Heart right ventricle (tissue), 16 donors: Measurements from ENCODE around the gene TNIP1. TPM values are rescaled to one million over a fixed set of nuclear protein-coding genes. Genes with fewer than 3 reads are reported as not detected.

Experiments used
- ATAC-seq, 8 donors: fragments of 200-7000 bp; cut with Tn5 transposase; one replicate each; pipeline ENCODE4 v1.9.1; 2020; ENCODE audit warnings: mild to moderate bottlenecking in 8 of 8, moderate library complexity in 8 of 8, moderate number of reproducible peaks in 1 of 8
- DNase-seq, 2 donors: peaks; one replicate each; pipeline ENCODE4 v3.0.0-alpha.2; 2020
- H3K27ac ChIP-seq, 10 donors: fragments of 200-600 bp; sonication (generic) in 2 of 10; one replicate each; pipeline versions ENCODE4 v1.5.0 to v1.8.0; 2020 to 2022; ENCODE audit warnings: mild to moderate bottlenecking in 3 of 10
- H3K27me3 ChIP-seq, 7 donors: fragments of 200-600 bp; one replicate each; pipeline ENCODE4 v1.8.0; 2021 to 2022; ENCODE audit warnings: mild to moderate bottlenecking in 2 of 7
- H3K36me3 ChIP-seq, 9 donors: fragments of 200-600 bp; sonication (generic) in 1 of 9; one replicate each; pipeline versions ENCODE4 v1.5.0 to v1.8.0; 2020 to 2022; ENCODE audit warnings: mild to moderate bottlenecking in 2 of 9
- H3K4me1 ChIP-seq, 9 donors: fragments of 200-600 bp; sonication (generic) in 1 of 9; one replicate each; pipeline versions ENCODE4 v1.5.0 to v1.8.0; 2020 to 2022; ENCODE audit warnings: mild to moderate bottlenecking in 4 of 9
- H3K4me3 ChIP-seq, 10 donors: fragments of 200-600 bp; sonication (generic) in 2 of 10; one replicate each; pipeline versions ENCODE4 v1.5.0 to v1.8.0; 2020 to 2022; ENCODE audit warnings: mild to moderate bottlenecking in 7 of 10, moderate library complexity in 2 of 10
- H3K9me3 ChIP-seq, 11 donors: fragments of 200-600 bp in 10 of 11; sonication (generic) in 2 of 11; one replicate each; pipeline versions ENCODE4 v1.5.0 to v1.8.0; 2013 to 2022; ENCODE audit warnings: mild to moderate bottlenecking in 2 of 11, control low read depth in 1 of 11, moderate library complexity in 1 of 11
- WGBS, 2 donors: extraction: QIAGEN DNeasy Blood & Tissue Kit; methylation state at CpG; one replicate each; pipeline ENCODE4 v1.1.7; 2013; ENCODE audit warnings: inconsistent platforms in 1 of 2; 5-methylcytosine and 5-hydroxymethylcytosine counted together
- intact Hi-C, 10 donors: fragments of 100-400 bp; cut with DNase I; formaldehyde crosslinking; loops; one replicate each; pipeline versions ENCODE4 v1.11.1 to v1.14.2; 2022
- polyA plus RNA-seq, 2 donors: library from polyadenylated mRNA; stranded (reverse); fragments of 200-250 nt; gene quantifications; one replicate each; pipeline ENCODE4 v1.2.3, GENCODE V29; 2013
- total RNA-seq, 10 donors: library from RNA; stranded (reverse); fragmentation: NEBNext Ultra II Directional in 3 of 10; extraction: Animal tissue kit (Norgen Biotek cat#: 25700) in 3 of 10; gene quantifications; one replicate each; pipeline versions ENCODE4 v1.2.1 to v1.2.4, GENCODE V29; 2021 to 2023
- TF ChIP-seq, protein P1 (sequence below), 9 donors: fragments of 200-600 bp; sonication (generic) in 2 of 9; IDR thresholded peaks; one replicate each; pipeline versions ENCODE4 v1.5.0 to v1.8.0; 2021 to 2022; ENCODE audit warnings: antibody characterized with exemption in 9 of 9, mild to moderate bottlenecking in 5 of 9, moderate library complexity in 1 of 9
- donor health status: Arrhythmogenic right ventricular cardiomyopathy.
- donor health status: ischemic (EF 13 %, LVEDD 7.1; RV severe dilation, severe dysfunction).
- donor health status: healthy with polysubstance abuse.
- donor health status: DM: no; HTN: yes; CAD: no.
- donor health status: DM: no; HTN: no; CAD: no.
- donor health status: ischemic (EF 25% LVEDD 6.9; RV normal size, moderate dysfunction).
- donor health status: ischemic (EF 25% LVEDD 5.7; RV mildly dilated, moderate dysfunction).
- donor health status: healthy.
- donor health status: DM: yes; HTN: yes; CAD: no.
- donor health status: Ischemic cardiomyopathy.
- donor health status: ischemic (EF 35%, LVEDD 5.7; RV mildly dilated, moderate dysfunction).
- donor health status: nonischemic (EF 11% LVEDD 7.7; RV severe dilation, severe dysfunction).
- donor health status: DM: yes; HTN: yes; CAD: no.
- donor health status: PGD.
- donor health status: ischemic (EF 29% LVEDD 5.4; RV normal size, mild dysfunction).
- donor health status: nonischemic (EF 23%, LVEDD 6.1; RV moderate dilation, normal function).

TNIP1 gene
- total and polyA plus RNA-seq, 12 donors, result 63.8 to 130 (median 124) TPM

DNA sequence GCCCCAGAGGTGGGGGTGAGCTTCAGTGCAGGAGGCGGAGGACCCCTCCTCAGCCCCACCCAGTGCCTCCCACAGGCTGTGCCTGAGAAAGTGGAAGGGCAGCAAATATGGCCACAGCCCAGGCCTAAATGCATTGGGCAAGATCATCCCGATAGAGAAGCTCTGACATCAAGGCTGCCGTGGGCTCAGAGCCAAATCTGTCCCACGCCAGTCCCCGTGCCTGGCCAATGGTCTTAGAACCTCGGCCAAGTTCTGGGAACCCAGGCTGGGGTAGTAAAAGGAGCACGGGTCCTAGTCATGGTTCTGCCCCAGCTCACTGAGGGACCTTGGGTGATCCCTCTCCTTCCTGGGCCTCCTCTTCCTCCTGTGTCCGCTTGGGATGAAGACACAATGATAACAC lies 27.7 kb upstream of the TNIP1 start:
- TF ChIP-seq, protein P1, sequence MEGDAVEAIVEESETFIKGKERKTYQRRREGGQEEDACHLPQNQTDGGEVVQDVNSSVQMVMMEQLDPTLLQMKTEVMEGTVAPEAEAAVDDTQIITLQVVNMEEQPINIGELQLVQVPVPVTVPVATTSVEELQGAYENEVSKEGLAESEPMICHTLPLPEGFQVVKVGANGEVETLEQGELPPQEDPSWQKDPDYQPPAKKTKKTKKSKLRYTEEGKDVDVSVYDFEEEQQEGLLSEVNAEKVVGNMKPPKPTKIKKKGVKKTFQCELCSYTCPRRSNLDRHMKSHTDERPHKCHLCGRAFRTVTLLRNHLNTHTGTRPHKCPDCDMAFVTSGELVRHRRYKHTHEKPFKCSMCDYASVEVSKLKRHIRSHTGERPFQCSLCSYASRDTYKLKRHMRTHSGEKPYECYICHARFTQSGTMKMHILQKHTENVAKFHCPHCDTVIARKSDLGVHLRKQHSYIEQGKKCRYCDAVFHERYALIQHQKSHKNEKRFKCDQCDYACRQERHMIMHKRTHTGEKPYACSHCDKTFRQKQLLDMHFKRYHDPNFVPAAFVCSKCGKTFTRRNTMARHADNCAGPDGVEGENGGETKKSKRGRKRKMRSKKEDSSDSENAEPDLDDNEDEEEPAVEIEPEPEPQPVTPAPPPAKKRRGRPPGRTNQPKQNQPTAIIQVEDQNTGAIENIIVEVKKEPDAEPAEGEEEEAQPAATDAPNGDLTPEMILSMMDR (IDR thresholded peaks at IDR 0.05), result no peak
- DNase-seq (no peak), ATAC-seq (peak in 7 of 8 donors; percentile 3 to 46 (median 34))
- no peaks in the 10 kb centered on the region for H3K27me3 ChIP-seq
- H3K4me1 ChIP-seq, result peaks cover 9 to 58% (median 33%) of the 10 kb centered on the region in 9 donors
- H3K9me3 ChIP-seq, result no peaks in the 10 kb centered on the region
- 43 to 46% methylated on average over 8 of the region's 8 CpGs for whole genome bisulfite sequencing, 2 donors
- peaks cover 0 to 100% (median 29%) of the 10 kb centered on the region in 9 donors for H3K36me3 ChIP-seq
- intact Hi-C loops, result loop anchor here in 1 of 10 donors (5.0 kb wide), 1 partner anchor 46 kb away; no protein-coding TSS in a partner anchor
- no peak overlapping the region for H3K4me3 ChIP-seq
- H3K27ac ChIP-seq, result peak overlapping the region; percentile 61 to 85 (median 74)

DNA sequence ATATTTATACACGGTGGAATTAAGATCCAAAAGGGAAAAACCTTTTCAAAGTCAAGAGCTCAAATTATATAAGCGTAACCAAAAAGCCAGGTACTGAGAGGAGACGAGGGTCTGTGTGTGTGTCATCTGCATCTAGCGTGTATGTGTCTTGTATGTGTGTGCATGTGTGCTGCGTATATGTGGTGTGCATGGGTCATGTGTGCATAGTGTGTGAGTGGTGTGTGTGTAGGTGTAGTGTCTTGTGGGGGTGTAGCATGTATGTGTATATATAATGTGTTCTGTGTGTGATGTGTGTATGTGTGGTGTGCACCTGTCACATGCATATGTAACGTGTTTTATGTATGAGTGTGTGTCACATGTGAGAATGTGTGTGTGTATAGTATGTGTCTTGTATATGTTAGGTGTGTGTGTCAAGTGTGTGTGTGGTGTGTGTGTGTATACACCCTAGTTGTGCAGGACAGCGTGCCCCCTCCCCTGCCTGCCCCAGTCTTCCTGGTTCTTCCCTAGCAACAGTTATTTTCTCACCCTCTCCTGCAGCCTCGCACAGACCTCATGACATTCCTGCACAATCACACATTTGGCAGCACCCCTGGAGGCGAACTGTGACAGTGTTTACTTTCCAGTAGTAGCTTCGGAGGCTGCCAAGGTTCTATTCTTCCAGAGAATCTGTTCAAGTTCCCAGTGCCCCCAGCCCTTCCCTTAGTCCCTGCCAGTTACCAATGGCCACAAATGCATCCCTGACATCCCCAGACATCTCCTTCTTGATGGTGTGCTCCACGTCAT lies 27.1 kb upstream of the TNIP1 start:
- TF ChIP-seq, protein P1 (IDR thresholded peaks at IDR 0.05), result peak in 4 of 9 donors; percentile 2 to 19 (median 14)
- Histone ChIP-seq H3K36me3 (peaks cover 0 to 100% (median 29%) of the 10 kb centered on the region in 9 donors), H3K9me3 (no peaks in the 10 kb centered on the region), H3K4me3 (no peak overlapping the region), H3K27me3 (no peaks in the 10 kb centered on the region), H3K4me1 (peaks cover 9 to 58% (median 33%) of the 10 kb centered on the region in 9 donors), H3K27ac (peak overlapping the region; percentile 61 to 85 (median 74))
- ATAC-seq, result peak; percentile 66 to 91 (median 80)
- WGBS, 2 donors, result 65 to 72% methylated on average over 11 of the region's 11 CpGs
- DNase-seq, result peak in 1 of 2 donors; percentile 73
- intact Hi-C loops, result loop anchor here in 1 of 10 donors (5.0 kb wide), 1 partner anchor 46 kb away; no protein-coding TSS in a partner anchor

DNA sequence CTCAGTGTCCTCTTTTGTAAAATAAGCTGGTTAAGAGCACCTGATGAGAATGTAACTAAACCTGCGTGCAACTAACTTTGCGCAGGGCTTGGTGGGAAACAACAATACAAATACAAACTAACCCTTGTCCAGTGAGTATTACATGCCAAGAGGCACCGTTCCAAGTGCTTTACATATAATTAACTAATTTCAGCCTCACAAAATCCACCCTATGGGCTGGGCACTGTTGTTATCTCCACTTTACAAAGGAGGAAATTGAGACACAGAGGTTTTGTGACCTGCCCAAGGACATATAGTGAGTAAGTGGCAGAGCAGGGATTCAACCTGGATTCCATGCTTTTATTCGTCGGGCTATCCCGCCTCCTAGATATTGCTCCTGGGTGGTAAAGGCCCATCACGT lies 26.2 kb upstream of the TNIP1 start:
- H3K4me1 ChIP-seq, result peaks cover 10 to 64% (median 33%) of the 10 kb centered on the region in 9 donors
- H3K27ac ChIP-seq, result peak overlapping the region in 2 of 10 donors; percentile 0 to 79
- 82 to 88% methylated on average over 7 of the region's 7 CpGs for WGBS, 2 donors
- TF ChIP-seq, protein P1 (IDR thresholded peaks at IDR 0.05), result no peak
- ATAC-seq (no peak), DNase-seq (no peak)
- intact Hi-C loops, result loop anchor here in 1 of 10 donors (5.0 kb wide), 1 partner anchor 45 kb away; no protein-coding TSS in a partner anchor
- H3K4me3 ChIP-seq, result no peak overlapping the region
- no peaks in the 10 kb centered on the region for H3K9me3 ChIP-seq
- no peaks in the 10 kb centered on the region for H3K27me3 ChIP-seq
- peaks cover 0 to 100% (median 23%) of the 10 kb centered on the region in 9 donors for H3K36me3 ChIP-seq

DNA sequence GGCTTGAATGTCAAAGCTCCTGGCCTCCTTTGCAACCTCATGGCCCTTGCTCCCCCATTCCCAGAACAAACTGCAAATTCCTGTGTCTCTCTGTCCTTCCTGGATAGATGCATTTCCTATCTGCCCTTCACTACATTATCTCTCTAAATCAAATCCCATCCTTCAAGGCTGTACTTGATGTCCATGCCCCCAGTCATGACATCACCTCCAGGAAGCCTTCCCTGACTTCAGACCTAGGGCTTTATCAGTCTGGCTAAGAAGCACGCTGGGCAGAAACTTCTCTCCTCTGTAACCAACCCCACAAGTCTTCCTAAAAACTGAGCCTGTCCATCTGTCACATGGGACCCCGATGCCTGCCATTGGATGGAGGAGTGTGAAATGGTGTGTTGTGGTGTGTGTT lies 25.7 kb upstream of the TNIP1 start:
- Histone ChIP-seq H3K27ac (peak overlapping the region in 1 of 10 donors; percentile 0), H3K9me3 (no peaks in the 10 kb centered on the region), H3K27me3 (no peaks in the 10 kb centered on the region), H3K4me3 (no peak overlapping the region), H3K36me3 (peaks cover 0 to 100% (median 23%) of the 10 kb centered on the region in 9 donors), H3K4me1 (peaks cover 13 to 69% (median 38%) of the 10 kb centered on the region in 9 donors)
- no peak for DNase-seq
- no peak for ATAC-seq
- intact Hi-C loops, result loop anchor here in 1 of 10 donors (5.0 kb wide), 1 partner anchor 44 kb away; no protein-coding TSS in a partner anchor
- TF ChIP-seq, protein P1 (IDR thresholded peaks at IDR 0.05), result no peak
- WGBS, 2 donors, result 92 to 96% methylated on average over 2 of the region's 2 CpGs
